Endothelial cell of umbilical vein (primary cell): ENCODE measurements around the gene GPAT3. TPM values are rescaled to one million over a fixed set of nuclear protein-coding genes. Genes with fewer than 3 reads are reported as not detected.

Experiments
- BruUV-seq: library from RNA; stranded (reverse); fragments of 400-500 nt; replicated peaks from 2 replicates; lab custom pipeline; 2021; lab: Mats Ljungman, UMichigan
- CTCF ChIA-PET: fragments of 300-600, 350-600 bp; sonication (Branson Sonifier 250); formaldehyde crosslinking; loops from one replicate; lab custom pipeline; 2021; ENCODE audit warnings: antibody characterized with exemption, inconsistent platforms; lab: Charles Lee
- POLR2A ChIA-PET: fragments of 300-600, 350-600 bp; sonication (Branson Sonifier 250); formaldehyde crosslinking; loops from one replicate; lab custom pipeline; 2021; ENCODE audit warnings: antibody characterized with exemption, inconsistent platforms; lab: Charles Lee
- DNase-seq: peaks from one replicate; pipeline ENCODE4 v3.0.0-alpha.2; 2011; ENCODE audit warnings: low read depth, low spot score
- FAIRE-seq: peaks from 2 replicates; lab custom pipeline; 2011; peaks lifted over from hg19 to GRCh38; lab: Jason Lieb, UNC
- H2AFZ ChIP-seq: 2 replicates; pipeline ENCODE4 v1.6.0; 2012; ENCODE audit warnings: low read depth, low read length, control low read depth, inconsistent platforms
- H3K27ac ChIP-seq: 2 replicates; pipeline ENCODE4 v1.5.1; 2011; ENCODE audit warnings: low read depth, mild to moderate bottlenecking, control low read depth, low read length, moderate library complexity; ENCODE audit not compliant: insufficient read depth
- H3K27me3 ChIP-seq, 2 experiments: 2 replicates each; pipeline versions ENCODE4 v1.6.0 to v1.6.1; 2011; ENCODE audit warnings: low read length in 2 of 2, mixed read lengths in 1 of 2; ENCODE audit not compliant: control insufficient read depth in 2 of 2, insufficient read depth in 2 of 2
- H3K36me3 ChIP-seq, 2 experiments: 2 replicates in 1 of 2; 3 replicates in 1 of 2; pipeline ENCODE4 v1.5.1; 2011; ENCODE audit warnings: low read length in 2 of 2, mild to moderate bottlenecking in 1 of 2, moderate library complexity in 1 of 2; ENCODE audit not compliant: control insufficient read depth in 2 of 2, insufficient read depth in 2 of 2; ENCODE audit errors: extremely low read depth in 1 of 2
- H3K4me1 ChIP-seq: 3 replicates; pipeline ENCODE4 v1.5.1; 2011; ENCODE audit warnings: mild to moderate bottlenecking, low read length; ENCODE audit not compliant: control insufficient read depth, insufficient read depth; ENCODE audit errors: extremely low read depth
- H3K4me2 ChIP-seq: 2 replicates; pipeline ENCODE4 v1.6.1; 2011; ENCODE audit warnings: low read length, control low read depth, mixed read lengths; ENCODE audit not compliant: insufficient read depth
- H3K4me3 ChIP-seq, 3 experiments: fragments of 200-600 bp in 1 of 3; sonication (generic), shearing (Covaris generic) in 1 of 3; replicated peaks in 1 of 3; 2 replicates each; pipeline ENCODE4 v1.5.1; 2011 to 2016; ENCODE audit warnings: control low read depth in 3 of 3, low read length in 3 of 3, mild to moderate bottlenecking in 2 of 3, inconsistent platforms in 1 of 3, low read depth in 1 of 3, moderate library complexity in 1 of 3; ENCODE audit not compliant: insufficient read depth in 1 of 3
- H3K79me2 ChIP-seq: 2 replicates; pipeline ENCODE4 v1.6.0; 2012; ENCODE audit warnings: low read length, inconsistent platforms; ENCODE audit not compliant: control insufficient read depth, insufficient read depth
- H3K9ac ChIP-seq: replicated peaks from 2 replicates; pipeline ENCODE3; 2011; ENCODE audit warnings: low read length, control low read depth; ENCODE audit not compliant: insufficient read depth; ENCODE audit errors: extremely low read depth
- H3K9me1 ChIP-seq: replicated peaks from 3 replicates; pipeline ENCODE4 v1.6.0; 2011; ENCODE audit warnings: mild to moderate bottlenecking, low read length; ENCODE audit not compliant: control insufficient read depth, insufficient read depth; ENCODE audit errors: extremely low read depth
- H3K9me3 ChIP-seq: replicated peaks from 2 replicates; pipeline ENCODE4 v1.5.1; 2012; ENCODE audit warnings: low read length, inconsistent platforms; ENCODE audit not compliant: control insufficient read depth, insufficient read depth
- H4K20me1 ChIP-seq: replicated peaks from 2 replicates; pipeline ENCODE3; 2011; ENCODE audit warnings: mild to moderate bottlenecking, low read length; ENCODE audit not compliant: control insufficient read depth, insufficient read depth; ENCODE audit errors: extremely low read depth
- GATA2 ChIP-seq: IDR thresholded peaks from 2 replicates; pipeline ENCODE4 v1.7.0; 2011; ENCODE audit warnings: low read depth, mild to moderate bottlenecking, moderate library complexity, mixed read lengths, low read length; ENCODE audit not compliant: insufficient read length, insufficient read depth
- JUN ChIP-seq: IDR thresholded peaks from 2 replicates; pipeline ENCODE4 v1.6.1; 2011; ENCODE audit warnings: borderline replicate concordance, low read depth; ENCODE audit not compliant: insufficient read length, insufficient read depth
- MAX ChIP-seq: IDR thresholded peaks from 2 replicates; pipeline ENCODE4 v1.6.1; 2011; ENCODE audit not compliant: insufficient read depth, insufficient read length
- POLR2AphosphoS5 ChIP-seq: IDR thresholded peaks from 2 replicates; pipeline ENCODE4 v1.6.1; 2012; ENCODE audit warnings: low read depth, mild to moderate bottlenecking, control low read depth, low read length, moderate library complexity; ENCODE audit not compliant: insufficient read depth
- dilution Hi-C: fragments of 300-500 bp; cut with MboI; formaldehyde crosslinking; loops from one replicate; pipeline ENCODE4 v1.15.0; 2019; ENCODE audit warnings: low sequenced_read_pairs; ENCODE audit not compliant: extremely low pct_ligation_motif_present
- intact Hi-C: fragments of 100-400 bp; cut with micrococcal nuclease; formaldehyde crosslinking; loops from one replicate; pipeline ENCODE4 v1.10.0; 2022
- polyA plus RNA-seq, 4 experiments: library from polyadenylated mRNA; depleted of rRNA in 3 of 4; stranded (reverse) in 3 of 4; unstranded in 1 of 4; fragments of >200 nt; gene quantifications; 2 replicates each; pipeline versions ENCODE4 v1.2.1 to v1.2.3, GENCODE V29; 2011 to 2012; ENCODE audit warnings: missing spikeins in 1 of 4
- total RNA-seq: library from RNA; stranded (reverse); gene quantifications from 2 replicates; pipeline ENCODE4 v1.2.3, GENCODE V29; 2021
- TF ChIP-seq, protein P1 (sequence below), 2 donors: IDR thresholded peaks; 1 replicate in 1 of 2; 2 replicates in 1 of 2; pipeline ENCODE4 v1.5.1; 2011; ENCODE audit warnings: low read length in 2 of 2, mild to moderate bottlenecking in 2 of 2, moderate library complexity in 2 of 2, control low read depth in 1 of 2, inconsistent platforms in 1 of 2, low read depth in 1 of 2; ENCODE audit not compliant: insufficient read depth in 1 of 2; ENCODE audit errors: extremely low read depth in 1 of 2

Gene GPAT3
- total and polyA plus RNA-seq, 2 donors (not counting 3 experiments of a cell fraction or from before 2014, with no cell fraction given), result 0.36 to 2.1 TPM

DNA sequence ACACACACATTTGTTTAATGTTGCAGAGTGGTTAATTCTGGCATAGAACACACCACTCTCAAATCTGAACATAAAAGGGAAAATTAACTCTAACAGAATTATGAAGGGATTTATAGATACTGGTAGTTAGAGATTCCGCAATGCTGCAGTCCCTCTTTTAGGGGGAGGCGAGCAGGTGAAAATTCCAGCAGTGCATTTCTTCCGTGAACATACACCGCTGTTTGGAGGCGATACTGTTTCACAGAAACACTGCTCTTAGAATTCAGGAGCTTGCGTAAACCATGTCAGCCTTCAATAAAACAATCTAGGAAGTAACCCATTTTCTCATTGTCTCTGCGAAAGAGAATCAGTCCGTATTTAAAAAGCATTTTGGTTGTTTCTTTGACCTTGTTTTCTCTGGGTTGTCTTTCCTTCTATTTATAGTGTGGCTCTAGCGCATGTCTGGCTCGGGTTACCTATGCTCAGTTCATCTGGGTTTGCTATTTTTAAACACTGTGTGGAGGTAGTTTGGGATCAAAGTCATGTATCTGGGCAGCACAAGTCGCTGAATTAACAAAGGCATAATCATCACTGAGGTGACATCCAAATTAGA, 90.4 kb downstream of the GPAT3 start:
- ChIA-PET CTCF (no interaction called here), POLR2A (no interaction called here)
- BruUV-seq, result no TSS peak
- H3K27ac ChIP-seq, result no peak overlapping the region
- no peaks in the 10 kb centered on the region for H3K36me3 ChIP-seq
- no peaks in the 10 kb centered on the region for H3K9me3 ChIP-seq
- no peaks in the 10 kb centered on the region for H3K79me2 ChIP-seq
- no peak for TF ChIP-seq POLR2AphosphoS5
- H3K9ac ChIP-seq, result no peak overlapping the region
- no peak overlapping the region for H3K4me3 ChIP-seq
- no peak for FAIRE-seq
- peaks cover 19% of the 10 kb centered on the region for H3K4me1 ChIP-seq
- H3K9me1 ChIP-seq, result no peaks in the 10 kb centered on the region
- H3K4me2 ChIP-seq, result no peak overlapping the region
- H2AFZ ChIP-seq, result no peak overlapping the region
- dilution Hi-C loops, result no loop called here
- no peak for DNase-seq
- no peaks in the 10 kb centered on the region for H4K20me1 ChIP-seq
- no peaks in the 10 kb centered on the region for H3K27me3 ChIP-seq
- intact Hi-C loops, result no loop called here

DNA sequence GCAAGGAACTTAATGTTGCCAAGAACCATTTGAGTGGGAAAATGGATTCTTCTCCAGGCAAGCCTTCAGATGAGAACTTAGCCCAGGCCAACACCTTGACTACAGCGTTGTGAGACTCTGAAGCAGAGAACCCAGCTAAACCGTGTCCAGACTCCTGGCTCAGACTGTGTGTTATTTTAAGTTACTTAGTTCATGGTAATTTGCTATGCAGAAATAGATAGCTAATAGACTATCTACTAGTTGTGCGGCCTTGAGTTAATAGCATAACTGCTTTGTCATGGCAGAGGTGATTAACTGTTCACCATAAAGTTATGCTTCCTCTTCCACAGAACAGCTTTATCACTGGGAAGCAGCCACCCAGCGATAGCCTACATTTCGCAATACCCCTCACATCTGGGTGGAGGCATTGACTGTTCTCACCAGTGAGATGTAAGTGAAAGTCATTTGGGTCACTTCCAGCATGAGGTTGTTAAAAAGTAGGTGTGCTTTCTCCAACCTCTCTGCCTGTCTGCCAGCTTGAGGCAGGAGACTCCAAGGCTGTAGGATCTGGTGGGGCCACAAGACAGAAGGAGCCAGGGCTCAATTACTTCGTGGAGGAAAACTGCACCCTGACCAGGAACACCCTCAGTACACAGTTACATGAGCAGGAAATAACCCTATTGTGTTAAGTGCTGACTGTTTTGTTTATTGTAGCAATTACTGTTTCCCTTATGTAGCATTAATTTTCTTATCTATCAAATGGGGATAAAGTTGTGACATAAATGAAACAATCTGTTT, 94.2 kb downstream of the GPAT3 start:
- ChIA-PET POLR2A (interaction anchor here (0.6 kb wide), 1 partner anchor 121 kb away, joined by 3 read pairs; no protein-coding TSS in a partner anchor), CTCF (interaction anchor here (1.0 to 3.0 kb wide), 7 partner anchors 11 to 899 kb away, joined by 3 to 7 read pairs (median 3); partner anchors contain the start of gene GPAT3)
- peak; percentile 92 for DNase-seq
- Histone ChIP-seq H3K27me3 (no peaks in the 10 kb centered on the region), H3K27ac (peak overlapping the region; percentile 57), H3K36me3 (no peaks in the 10 kb centered on the region), H3K9me3 (no peaks in the 10 kb centered on the region), H3K4me1 (peaks cover 20% of the 10 kb centered on the region), H2AFZ (peak overlapping the region; percentile 73), H4K20me1 (no peaks in the 10 kb centered on the region), H3K79me2 (no peaks in the 10 kb centered on the region), H3K4me2 (peak overlapping the region; percentile 74), H3K4me3 (no peak overlapping the region), H3K9me1 (no peaks in the 10 kb centered on the region), H3K9ac (peak overlapping the region; percentile 5)
- peak; percentile 48 for TF ChIP-seq JUN
- TF ChIP-seq, protein P1, sequence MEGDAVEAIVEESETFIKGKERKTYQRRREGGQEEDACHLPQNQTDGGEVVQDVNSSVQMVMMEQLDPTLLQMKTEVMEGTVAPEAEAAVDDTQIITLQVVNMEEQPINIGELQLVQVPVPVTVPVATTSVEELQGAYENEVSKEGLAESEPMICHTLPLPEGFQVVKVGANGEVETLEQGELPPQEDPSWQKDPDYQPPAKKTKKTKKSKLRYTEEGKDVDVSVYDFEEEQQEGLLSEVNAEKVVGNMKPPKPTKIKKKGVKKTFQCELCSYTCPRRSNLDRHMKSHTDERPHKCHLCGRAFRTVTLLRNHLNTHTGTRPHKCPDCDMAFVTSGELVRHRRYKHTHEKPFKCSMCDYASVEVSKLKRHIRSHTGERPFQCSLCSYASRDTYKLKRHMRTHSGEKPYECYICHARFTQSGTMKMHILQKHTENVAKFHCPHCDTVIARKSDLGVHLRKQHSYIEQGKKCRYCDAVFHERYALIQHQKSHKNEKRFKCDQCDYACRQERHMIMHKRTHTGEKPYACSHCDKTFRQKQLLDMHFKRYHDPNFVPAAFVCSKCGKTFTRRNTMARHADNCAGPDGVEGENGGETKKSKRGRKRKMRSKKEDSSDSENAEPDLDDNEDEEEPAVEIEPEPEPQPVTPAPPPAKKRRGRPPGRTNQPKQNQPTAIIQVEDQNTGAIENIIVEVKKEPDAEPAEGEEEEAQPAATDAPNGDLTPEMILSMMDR (IDR thresholded peaks at IDR 0.05; ENCODE audit: extremely low read depth in 1 of 2, insufficient read depth in 1 of 2, low read depth in 1 of 2, low read length in 2 of 2), result no peak
- peak; percentile 28 for TF ChIP-seq POLR2AphosphoS5
- TF ChIP-seq GATA2, result peak; percentile 69
- no peak for TF ChIP-seq MAX
- intact Hi-C loops, result loop anchor here (1.0 to 5.0 kb wide), 2 partner anchors 11 to 273 kb away; no protein-coding TSS in a partner anchor
- BruUV-seq, result no TSS peak
- dilution Hi-C loops, result no loop called here
- peak; percentile 88 for FAIRE-seq
